ENCODE results near the gene HCRTR1.

Gene HCRTR1

GRCh38 chr1:31617218-31617915, at the start of gene HCRTR1:
HCRTR1 (plus strand) TSS chr1:31617689; CDS start chr1:31619193, 1,504 bp downstream.
- no peak for DNase-seq

- DNase-seq, result no peak
Observed at GRCh38 chr1:31567956-31568570, 49.4 kb upstream of the HCRTR1 start.

GRCh38 chr1:31568895-31569595, 48.4 kb upstream of the HCRTR1 start:
- no peak for DNase-seq

- DNase-seq, result no peak
Observed at GRCh38 chr1:31569596-31570173, 47.8 kb upstream of the HCRTR1 start.

- DNase-seq, result no peak
Observed at GRCh38 chr1:31570228-31570627, 47.3 kb upstream of the HCRTR1 start.

GRCh38 chr1:31570906-31571305, 46.6 kb upstream of the HCRTR1 start:
- DNase-seq, result no peak

GRCh38 chr1:31571340-31572295, 45.9 kb upstream of the HCRTR1 start:
- DNase-seq, result no peak

- DNase-seq, result no peak
Observed at GRCh38 chr1:31572323-31573104, 45.0 kb upstream of the HCRTR1 start.

- DNase-seq, result no peak
Observed at GRCh38 chr1:31573261-31573660, 44.2 kb upstream of the HCRTR1 start.

GRCh38 chr1:31574749-31575368, 42.6 kb upstream of the HCRTR1 start:
- no peak for DNase-seq

GRCh38 chr1:31575369-31576140, 41.9 kb upstream of the HCRTR1 start:
- no peak for DNase-seq

- DNase-seq, result peak; percentile 31
Observed at GRCh38 chr1:31576201-31576669, 41.3 kb upstream of the HCRTR1 start, which contains the start of gene TINAGL1. TINAGL1 (plus strand) TSS chr1:31576515; CDS start chr1:31577149, 634 bp downstream.

- no peak for DNase-seq
Observed at GRCh38 chr1:31576743-31577455, 40.6 kb upstream of the HCRTR1 start.

GRCh38 chr1:31577515-31578192, 39.8 kb upstream of the HCRTR1 start:
- DNase-seq, result no peak

GRCh38 chr1:31579374-31579773, 38.1 kb upstream of the HCRTR1 start:
- no peak for DNase-seq

- no peak for DNase-seq
Observed at GRCh38 chr1:31580513-31580870, 37.0 kb upstream of the HCRTR1 start.

GRCh38 chr1:31580891-31581603, 36.4 kb upstream of the HCRTR1 start:
- no peak for DNase-seq

Data from NCI-H146 (cell line).